Adrenal gland (tissue), 5 donors: ENCODE results near the gene HCRTR1.

Source experiments
- CTCF ChIP-seq, 6 experiments: fragments of 450-650 bp in 4 of 6; fragments of 200-600 bp in 2 of 6; sonication (generic) in 1 of 6; IDR thresholded peaks; 1 replicate in 5 of 6; 2 replicates in 1 of 6; pipeline versions ENCODE4 v1.5.1 to v1.8.0; 2016 to 2021; ENCODE audit warnings: antibody characterized with exemption in 6 of 6, mild to moderate bottlenecking in 2 of 6, moderate library complexity in 1 of 6
- POLR2A ChIP-seq, 2 donors: fragments of 450-650 bp; IDR thresholded peaks; one replicate each; pipeline ENCODE4 v1.6.1; 2017; ENCODE audit warnings: antibody characterized with exemption in 2 of 2, mild to moderate bottlenecking in 2 of 2, moderate library complexity in 1 of 2
- donor health status: DM: no; HTN: no; CAD: no.

GRCh38 chr1:31628931-31629556 lies 11.6 kb downstream of the HCRTR1 start:
- TF ChIP-seq POLR2A (IDR thresholded peaks at IDR 0.05) (no peak), CTCF (IDR thresholded peaks at IDR 0.05) (no peak)
